ENCODE data around the gene HRAS. TPM values are rescaled to one million over a fixed set of nuclear protein-coding genes. Genes with fewer than 3 reads are reported as not detected.

HRAS gene
- total RNA-seq, 1 donor from 2014 or later: 150 TPM

- no peak for TF ChIP-seq CTCF (IDR thresholded peaks at IDR 0.05; ENCODE audit: insufficient read depth, low read length, severe bottlenecking)
- FAIRE-seq (peak; percentile 43), DNase-seq (ENCODE audit: low read depth) (no peak)
- Histone ChIP-seq H3K27me3 (ENCODE audit: control insufficient read depth, insufficient read depth, low read length) (no peaks in the 10 kb centered on the region), H3K36me3 (ENCODE audit: control insufficient read depth, insufficient read depth, low read length) (peaks cover 12% of the 10 kb centered on the region), H3K4me3 (ENCODE audit: low read depth, low read length) (no peak overlapping the region)
Observed at GRCh38 chr11:490930-491260, 44.5 kb downstream of the HRAS start.

GRCh38 chr11:490186-490929 is 45.0 kb downstream of the HRAS start:
- DNase-seq (ENCODE audit: low read depth) (no peak), FAIRE-seq (no peak)
- no peak overlapping the region for H3K4me3 ChIP-seq (ENCODE audit: low read depth, low read length)
- peaks cover 10% of the 10 kb centered on the region for H3K36me3 ChIP-seq (ENCODE audit: control insufficient read depth, insufficient read depth, low read length)
- TF ChIP-seq CTCF (IDR thresholded peaks at IDR 0.05; ENCODE audit: insufficient read depth, low read length, severe bottlenecking): no peak
- no peaks in the 10 kb centered on the region for H3K27me3 ChIP-seq (ENCODE audit: control insufficient read depth, insufficient read depth, low read length)

GRCh38 chr11:489610-490185 is 45.7 kb downstream of the HRAS start:
- H3K36me3 ChIP-seq (ENCODE audit: control insufficient read depth, insufficient read depth, low read length): peaks cover 8% of the 10 kb centered on the region
- no peak overlapping the region for H3K4me3 ChIP-seq (ENCODE audit: low read depth, low read length)
- no peak for FAIRE-seq
- no peaks in the 10 kb centered on the region for H3K27me3 ChIP-seq (ENCODE audit: control insufficient read depth, insufficient read depth, low read length)
- TF ChIP-seq CTCF (IDR thresholded peaks at IDR 0.05; ENCODE audit: insufficient read depth, low read length, severe bottlenecking): no peak
- no peak for DNase-seq (ENCODE audit: low read depth)

GRCh38 chr11:488992-489391 is 46.4 kb downstream of the HRAS start:
- DNase-seq (ENCODE audit: low read depth) (no peak), FAIRE-seq (no peak)
- no peak for TF ChIP-seq CTCF (IDR thresholded peaks at IDR 0.05; ENCODE audit: insufficient read depth, low read length, severe bottlenecking)
- H3K36me3 ChIP-seq (ENCODE audit: control insufficient read depth, insufficient read depth, low read length): peaks cover 6% of the 10 kb centered on the region
- no peaks in the 10 kb centered on the region for H3K27me3 ChIP-seq (ENCODE audit: control insufficient read depth, insufficient read depth, low read length)
- H3K4me3 ChIP-seq (ENCODE audit: low read depth, low read length): no peak overlapping the region

GRCh38 chr11:488579-488978 is 46.8 kb downstream of the HRAS start:
- peaks cover 4% of the 10 kb centered on the region for H3K36me3 ChIP-seq (ENCODE audit: control insufficient read depth, insufficient read depth, low read length)
- H3K27me3 ChIP-seq (ENCODE audit: control insufficient read depth, insufficient read depth, low read length): no peaks in the 10 kb centered on the region
- FAIRE-seq (no peak), DNase-seq (ENCODE audit: low read depth) (no peak)
- no peak overlapping the region for H3K4me3 ChIP-seq (ENCODE audit: low read depth, low read length)
- TF ChIP-seq CTCF (IDR thresholded peaks at IDR 0.05; ENCODE audit: insufficient read depth, low read length, severe bottlenecking): no peak

GRCh38 chr11:488062-488461 is 47.3 kb downstream of the HRAS start:
- DNase-seq (ENCODE audit: low read depth) (no peak), FAIRE-seq (no peak)
- H3K27me3 ChIP-seq (ENCODE audit: control insufficient read depth, insufficient read depth, low read length): no peaks in the 10 kb centered on the region
- no peak for TF ChIP-seq CTCF (IDR thresholded peaks at IDR 0.05; ENCODE audit: insufficient read depth, low read length, severe bottlenecking)
- no peak overlapping the region for H3K4me3 ChIP-seq (ENCODE audit: low read depth, low read length)
- H3K36me3 ChIP-seq (ENCODE audit: control insufficient read depth, insufficient read depth, low read length): peaks cover 4% of the 10 kb centered on the region
